Amygdala (tissue), 56 donors: ENCODE measurements around the gene RERE.

ENCODE experiments used
- DNase-seq, 56 donors: peaks; one replicate each; lab custom pipeline; 2025; lab: John Stamatoyannopoulos, UW

The RERE gene

GRCh38 chr1:8365661-8366362 is 451.6 kb downstream of the RERE start:
- DNase-seq: no peak

- peak in 1 of 56 donors; percentile 31 for DNase-seq
Measured at GRCh38 chr1:8364528-8365442, 452.7 kb downstream of the RERE start.

GRCh38 chr1:8363767-8364301 is 453.6 kb downstream of the RERE start:
- no peak for DNase-seq

- DNase-seq: no peak
Measured at GRCh38 chr1:8363186-8363766, 454.2 kb downstream of the RERE start.

- DNase-seq: no peak
Measured at GRCh38 chr1:8362701-8363101, 454.7 kb downstream of the RERE start.

- DNase-seq: no peak
Measured at GRCh38 chr1:8361198-8361849, 456.1 kb downstream of the RERE start.

- DNase-seq: no peak
Measured at GRCh38 chr1:8360493-8361197, 456.8 kb downstream of the RERE start.

- DNase-seq: no peak
Measured at GRCh38 chr1:8359617-8360481, 457.6 kb downstream of the RERE start.

GRCh38 chr1:8358897-8359616 is 458.4 kb downstream of the RERE start:
- DNase-seq: no peak

- no peak for DNase-seq
Measured at GRCh38 chr1:8358241-8358896, 459.1 kb downstream of the RERE start.

- no peak for DNase-seq
Measured at GRCh38 chr1:8357329-8358101, 459.9 kb downstream of the RERE start.

- DNase-seq: no peak
Measured at GRCh38 chr1:8356256-8357209, 460.9 kb downstream of the RERE start.

GRCh38 chr1:8355439-8356255 is 461.8 kb downstream of the RERE start:
- no peak for DNase-seq

- no peak for DNase-seq
Measured at GRCh38 chr1:8354038-8354437, 463.4 kb downstream of the RERE start.
